Stimulated activated naive CD8-positive, alpha-beta T cell treated with anti-CD3 and anti-CD28 coated beads, Interleukin-15, amount 100 ng/mL, for 72 hours (primary cell): ENCODE measurements around the gene PKIG.

ENCODE experiments used
- ATAC-seq: fragments of 150-1000 bp; cut with Tn5 transposase; 2 replicates; pipeline ENCODE4 v1.10.0; 2021; ENCODE audit warnings: mild to moderate bottlenecking, moderate library complexity
- DNase-seq, 2 donors: peaks; one replicate each; pipeline ENCODE4 v3.0.0; 2021 to 2022
- H3K27ac Mint-ChIP-seq, 2 donors: one replicate each; pipeline ENCODE4 v1.8.0; 2022; ENCODE audit warnings: mild to moderate bottlenecking in 2 of 2, mixed read lengths in 2 of 2, moderate library complexity in 2 of 2
- H3K27me3 Mint-ChIP-seq: one replicate; pipeline ENCODE4 v1.8.0; 2022; ENCODE audit warnings: mixed read lengths
- H3K4me1 Mint-ChIP-seq: one replicate; pipeline ENCODE4 v1.8.0; 2022; ENCODE audit warnings: mild to moderate bottlenecking, mixed read lengths
- H3K4me3 Mint-ChIP-seq, 2 donors: one replicate each; pipeline ENCODE4 v1.8.0; 2022; ENCODE audit warnings: mild to moderate bottlenecking in 2 of 2, mixed read lengths in 2 of 2, moderate library complexity in 1 of 2
- H3K9me3 Mint-ChIP-seq, 2 donors: one replicate each; pipeline ENCODE4 v1.8.0; 2022; ENCODE audit warnings: mixed read lengths in 2 of 2

PKIG gene

GRCh38 chr20:44615876-44616603 lies 33.7 kb downstream of the PKIG start:
- Mint-ChIP-seq H3K9me3 (no peaks in the 10 kb centered on the region), H3K4me3 (peak overlapping the region; percentile 7 to 60), H3K27ac (peak overlapping the region; percentile 98), H3K27me3 (no peaks in the 10 kb centered on the region), H3K4me1 (peaks cover 67% of the 10 kb centered on the region)
- ATAC-seq = peak; percentile 19
- DNase-seq = no peak

- no peak for ATAC-seq
- no peak overlapping the region for H3K4me3 Mint-ChIP-seq
These were observed 34.2 kb downstream of the PKIG start for GRCh38 chr20:44616604-44616964.

GRCh38 chr20:44618318-44618731 lies 35.9 kb downstream of the PKIG start:
- Mint-ChIP-seq H3K4me1 (peaks cover 61% of the 10 kb centered on the region), H3K27me3 (no peaks in the 10 kb centered on the region), H3K27ac (peak overlapping the region; percentile 32 to 92), H3K9me3 (peaks cover 0 to 16% of the 10 kb centered on the region in 2 donors), H3K4me3 (peak overlapping the region; percentile 21 to 36)
- DNase-seq (peak; percentile 31 to 40), ATAC-seq (peak; percentile 72)

More at GRCh38 chr20:44616604-44616964, 34.2 kb downstream of the PKIG start:
- H3K4me1 Mint-ChIP-seq = peaks cover 62% of the 10 kb centered on the region
- no peaks in the 10 kb centered on the region for H3K27me3 Mint-ChIP-seq
- peak overlapping the region in 1 of 2 donors; percentile 98 for H3K27ac Mint-ChIP-seq
- DNase-seq = no peak
- H3K9me3 Mint-ChIP-seq = peaks cover 0 to under 1% of the 10 kb centered on the region in 2 donors

- Mint-ChIP-seq H3K27ac (no peak overlapping the region), H3K27me3 (no peaks in the 10 kb centered on the region), H3K9me3 (peaks cover 0 to 22% of the 10 kb centered on the region in 2 donors), H3K4me1 (peaks cover 55% of the 10 kb centered on the region), H3K4me3 (no peak overlapping the region)
- DNase-seq (no peak), ATAC-seq (no peak)
These were observed 36.9 kb downstream of the PKIG start for GRCh38 chr20:44619294-44619693.

GRCh38 chr20:44620030-44620429 lies 37.7 kb downstream of the PKIG start:
- no peak for ATAC-seq
- Mint-ChIP-seq H3K27ac (no peak overlapping the region), H3K9me3 (peaks cover 0 to 22% of the 10 kb centered on the region in 2 donors), H3K27me3 (no peaks in the 10 kb centered on the region), H3K4me3 (no peak overlapping the region), H3K4me1 (peaks cover 47% of the 10 kb centered on the region)
- DNase-seq = no peak

GRCh38 chr20:44621325-44621724 lies 38.9 kb downstream of the PKIG start:
- Mint-ChIP-seq H3K4me1 (peaks cover 34% of the 10 kb centered on the region), H3K4me3 (no peak overlapping the region), H3K9me3 (peaks cover 0 to 22% of the 10 kb centered on the region in 2 donors), H3K27ac (no peak overlapping the region), H3K27me3 (no peaks in the 10 kb centered on the region)
- DNase-seq (no peak), ATAC-seq (no peak)

- Mint-ChIP-seq H3K27me3 (no peaks in the 10 kb centered on the region), H3K4me3 (no peak overlapping the region), H3K27ac (no peak overlapping the region), H3K4me1 (peaks cover 31% of the 10 kb centered on the region), H3K9me3 (peaks cover 0 to 22% of the 10 kb centered on the region in 2 donors)
- ATAC-seq (no peak), DNase-seq (no peak)
These were observed 39.6 kb downstream of the PKIG start for GRCh38 chr20:44621939-44622338.

GRCh38 chr20:44622501-44623270 lies 40.3 kb downstream of the PKIG start:
- Mint-ChIP-seq H3K27ac (no peak overlapping the region), H3K4me3 (no peak overlapping the region), H3K27me3 (no peaks in the 10 kb centered on the region)

GRCh38 chr20:44624152-44624551 lies 41.8 kb downstream of the PKIG start:
- Mint-ChIP-seq H3K27me3 (no peaks in the 10 kb centered on the region), H3K4me3 (no peak overlapping the region), H3K27ac (no peak overlapping the region), H3K4me1 (peaks cover 20% of the 10 kb centered on the region), H3K9me3 (peaks cover 0 to 22% of the 10 kb centered on the region in 2 donors)
- DNase-seq (no peak), ATAC-seq (no peak)

More at GRCh38 chr20:44622501-44623270, 40.3 kb downstream of the PKIG start:
- peaks cover 0 to 22% of the 10 kb centered on the region in 2 donors for H3K9me3 Mint-ChIP-seq
- H3K4me1 Mint-ChIP-seq = peaks cover 31% of the 10 kb centered on the region
- DNase-seq = no peak
- no peak for ATAC-seq

- ATAC-seq (no peak), DNase-seq (no peak)
- Mint-ChIP-seq H3K9me3 (peaks cover 0 to 22% of the 10 kb centered on the region in 2 donors), H3K4me1 (peaks cover 14% of the 10 kb centered on the region), H3K27me3 (no peaks in the 10 kb centered on the region), H3K4me3 (no peak overlapping the region), H3K27ac (peak overlapping the region in 1 of 2 donors; percentile 71)
These were observed 42.4 kb downstream of the PKIG start for GRCh38 chr20:44624743-44625271.

- Mint-ChIP-seq H3K4me1 (peaks cover 14% of the 10 kb centered on the region), H3K27ac (peak overlapping the region in 1 of 2 donors; percentile 69), H3K9me3 (peaks cover 0 to 22% of the 10 kb centered on the region in 2 donors), H3K4me3 (no peak overlapping the region), H3K27me3 (no peaks in the 10 kb centered on the region)
- ATAC-seq = no peak
- DNase-seq = no peak
These were observed 43.0 kb downstream of the PKIG start for GRCh38 chr20:44625361-44625760.

- ATAC-seq (no peak), DNase-seq (no peak)
- H3K27me3 Mint-ChIP-seq = no peaks in the 10 kb centered on the region
- H3K9me3 Mint-ChIP-seq = peaks cover 0 to 22% of the 10 kb centered on the region in 2 donors
- no peak overlapping the region for H3K4me3 Mint-ChIP-seq
- peak overlapping the region in 1 of 2 donors; percentile 7 for H3K27ac Mint-ChIP-seq
- peaks cover 14% of the 10 kb centered on the region for H3K4me1 Mint-ChIP-seq
These were observed 43.9 kb downstream of the PKIG start for GRCh38 chr20:44626278-44626677.

GRCh38 chr20:44627364-44628010 lies 45.1 kb downstream of the PKIG start:
- Mint-ChIP-seq H3K27me3 (no peaks in the 10 kb centered on the region), H3K9me3 (peaks cover 0 to 15% of the 10 kb centered on the region in 2 donors), H3K4me3 (no peak overlapping the region), H3K27ac (peak overlapping the region in 1 of 2 donors; percentile 66), H3K4me1 (peaks cover 14% of the 10 kb centered on the region)
- ATAC-seq (no peak), DNase-seq (no peak)

GRCh38 chr20:44629017-44629385 lies 46.6 kb downstream of the PKIG start:
- H3K27me3 Mint-ChIP-seq = no peaks in the 10 kb centered on the region
- H3K4me1 Mint-ChIP-seq = peaks cover 21% of the 10 kb centered on the region
- no peak overlapping the region for H3K27ac Mint-ChIP-seq
- ATAC-seq = no peak
- no peak overlapping the region for H3K4me3 Mint-ChIP-seq
- no peaks in the 10 kb centered on the region for H3K9me3 Mint-ChIP-seq
- DNase-seq = no peak

GRCh38 chr20:44629542-44629941 lies 47.2 kb downstream of the PKIG start:
- Mint-ChIP-seq H3K4me1 (peaks cover 21% of the 10 kb centered on the region), H3K27ac (peak overlapping the region in 1 of 2 donors; percentile 79), H3K4me3 (no peak overlapping the region), H3K9me3 (no peaks in the 10 kb centered on the region), H3K27me3 (no peaks in the 10 kb centered on the region)
- DNase-seq (no peak), ATAC-seq (no peak)
